Muscle layer of colon (tissue), 2 donors: ENCODE data around the gene NMNAT2.

ENCODE experiments used
- H3K27ac ChIP-seq: one replicate; pipeline ENCODE4 v1.7.0; 2013; ENCODE audit warnings: low read depth, mild to moderate bottlenecking, low read length, moderate library complexity
- H3K27me3 ChIP-seq, 2 donors: one replicate each; pipeline ENCODE4 v1.7.0; 2013; ENCODE audit warnings: low read length in 2 of 2, mild to moderate bottlenecking in 2 of 2; ENCODE audit not compliant: insufficient read depth in 2 of 2, control insufficient read depth in 1 of 2
- H3K36me3 ChIP-seq: one replicate; pipeline ENCODE4 v1.7.0; 2013; ENCODE audit warnings: mild to moderate bottlenecking, low read length; ENCODE audit not compliant: insufficient read depth
- H3K4me1 ChIP-seq: one replicate; pipeline ENCODE4 v1.7.0; 2013; ENCODE audit warnings: mild to moderate bottlenecking, low read length; ENCODE audit not compliant: insufficient read depth
- H3K4me3 ChIP-seq, 2 donors: one replicate each; pipeline ENCODE4 v1.7.0; 2013; ENCODE audit warnings: low read length in 2 of 2, low read depth in 1 of 2, mild to moderate bottlenecking in 1 of 2, moderate library complexity in 1 of 2
- H3K9ac ChIP-seq: one replicate; pipeline ENCODE4 v1.7.0; 2013; ENCODE audit warnings: low read length
- H3K9me3 ChIP-seq: one replicate; pipeline ENCODE4 v1.7.0; 2013; ENCODE audit warnings: mild to moderate bottlenecking, low read length
- donor health status: abdominal sarcoma.
- donor health status: Adenocarcinoma of cecum.

Gene NMNAT2

GRCh38 chr1:183293241-183293640 is 124.9 kb downstream of the NMNAT2 start:
- peaks cover 26% of the 10 kb centered on the region for H3K4me1 ChIP-seq
- no peak overlapping the region for H3K27ac ChIP-seq
- H3K4me3 ChIP-seq = no peak overlapping the region
- H3K27me3 ChIP-seq = no peaks in the 10 kb centered on the region
- H3K9ac ChIP-seq = no peak overlapping the region
- H3K36me3 ChIP-seq = no peaks in the 10 kb centered on the region
- no peaks in the 10 kb centered on the region for H3K9me3 ChIP-seq

- Histone ChIP-seq H3K27me3 (no peaks in the 10 kb centered on the region), H3K9me3 (no peaks in the 10 kb centered on the region), H3K36me3 (no peaks in the 10 kb centered on the region), H3K4me3 (no peak overlapping the region), H3K27ac (peak overlapping the region; percentile 70), H3K4me1 (peaks cover 37% of the 10 kb centered on the region), H3K9ac (no peak overlapping the region)
Observed at GRCh38 chr1:183291802-183292514, 126.2 kb downstream of the NMNAT2 start.

GRCh38 chr1:183291216-183291762 is 126.9 kb downstream of the NMNAT2 start:
- H3K27me3 ChIP-seq = no peaks in the 10 kb centered on the region
- no peaks in the 10 kb centered on the region for H3K36me3 ChIP-seq
- peak overlapping the region; percentile 59 for H3K27ac ChIP-seq
- H3K4me1 ChIP-seq = peaks cover 43% of the 10 kb centered on the region
- H3K9ac ChIP-seq = no peak overlapping the region
- H3K4me3 ChIP-seq = no peak overlapping the region
- no peaks in the 10 kb centered on the region for H3K9me3 ChIP-seq

- H3K27me3 ChIP-seq = no peaks in the 10 kb centered on the region
- H3K27ac ChIP-seq = peak overlapping the region; percentile 42
- no peak overlapping the region for H3K9ac ChIP-seq
- H3K4me1 ChIP-seq = peaks cover 43% of the 10 kb centered on the region
- H3K36me3 ChIP-seq = no peaks in the 10 kb centered on the region
- no peak overlapping the region for H3K4me3 ChIP-seq
- H3K9me3 ChIP-seq = no peaks in the 10 kb centered on the region
Observed at GRCh38 chr1:183290628-183291027, 127.6 kb downstream of the NMNAT2 start.

- H3K27ac ChIP-seq = peak overlapping the region; percentile 39
- H3K9ac ChIP-seq = no peak overlapping the region
- H3K4me1 ChIP-seq = peaks cover 43% of the 10 kb centered on the region
- no peaks in the 10 kb centered on the region for H3K27me3 ChIP-seq
- no peaks in the 10 kb centered on the region for H3K9me3 ChIP-seq
- H3K36me3 ChIP-seq = no peaks in the 10 kb centered on the region
- H3K4me3 ChIP-seq = no peak overlapping the region
Observed at GRCh38 chr1:183289051-183289496, 129.1 kb downstream of the NMNAT2 start.

GRCh38 chr1:183288583-183288982 is 129.6 kb downstream of the NMNAT2 start:
- no peaks in the 10 kb centered on the region for H3K27me3 ChIP-seq
- peaks cover 43% of the 10 kb centered on the region for H3K4me1 ChIP-seq

GRCh38 chr1:183287191-183287675 is 130.9 kb downstream of the NMNAT2 start:
- Histone ChIP-seq H3K27me3 (no peaks in the 10 kb centered on the region), H3K36me3 (no peaks in the 10 kb centered on the region), H3K9ac (no peak overlapping the region), H3K9me3 (no peaks in the 10 kb centered on the region), H3K4me3 (no peak overlapping the region), H3K27ac (peak overlapping the region; percentile 77), H3K4me1 (peaks cover 45% of the 10 kb centered on the region)

More at GRCh38 chr1:183288583-183288982, 129.6 kb downstream of the NMNAT2 start:
- no peaks in the 10 kb centered on the region for H3K36me3 ChIP-seq
- no peak overlapping the region for H3K4me3 ChIP-seq
- no peaks in the 10 kb centered on the region for H3K9me3 ChIP-seq
- H3K27ac ChIP-seq = peak overlapping the region; percentile 39
- no peak overlapping the region for H3K9ac ChIP-seq

GRCh38 chr1:183285746-183286145 is 132.4 kb downstream of the NMNAT2 start:
- no peaks in the 10 kb centered on the region for H3K36me3 ChIP-seq
- no peak overlapping the region for H3K4me3 ChIP-seq
- no peaks in the 10 kb centered on the region for H3K27me3 ChIP-seq
- H3K4me1 ChIP-seq = peaks cover 45% of the 10 kb centered on the region
- no peaks in the 10 kb centered on the region for H3K9me3 ChIP-seq
- no peak overlapping the region for H3K9ac ChIP-seq
- no peak overlapping the region for H3K27ac ChIP-seq

- no peaks in the 10 kb centered on the region for H3K9me3 ChIP-seq
- no peaks in the 10 kb centered on the region for H3K36me3 ChIP-seq
- no peak overlapping the region for H3K9ac ChIP-seq
- no peak overlapping the region for H3K27ac ChIP-seq
- no peaks in the 10 kb centered on the region for H3K27me3 ChIP-seq
- peaks cover 45% of the 10 kb centered on the region for H3K4me1 ChIP-seq
- H3K4me3 ChIP-seq = no peak overlapping the region
Observed at GRCh38 chr1:183285256-183285655, 132.9 kb downstream of the NMNAT2 start.

- no peak overlapping the region for H3K9ac ChIP-seq
- no peak overlapping the region for H3K4me3 ChIP-seq
- no peaks in the 10 kb centered on the region for H3K9me3 ChIP-seq
- H3K36me3 ChIP-seq = no peaks in the 10 kb centered on the region
- H3K27ac ChIP-seq = no peak overlapping the region
- no peaks in the 10 kb centered on the region for H3K27me3 ChIP-seq
- H3K4me1 ChIP-seq = peaks cover 48% of the 10 kb centered on the region
Observed at GRCh38 chr1:183284086-183284485, 134.1 kb downstream of the NMNAT2 start.

- H3K27me3 ChIP-seq = no peaks in the 10 kb centered on the region
- H3K27ac ChIP-seq = no peak overlapping the region
- H3K9me3 ChIP-seq = no peaks in the 10 kb centered on the region
- no peaks in the 10 kb centered on the region for H3K36me3 ChIP-seq
- H3K4me3 ChIP-seq = no peak overlapping the region
- no peak overlapping the region for H3K9ac ChIP-seq
- peaks cover 51% of the 10 kb centered on the region for H3K4me1 ChIP-seq
Observed at GRCh38 chr1:183283286-183283685, 134.9 kb downstream of the NMNAT2 start.
